Stimulated activated naive CD4-positive, alpha-beta T cell (primary cell): ENCODE results near the gene OCA2.

Source experiments
- DNase-seq, 6 experiments: peaks; one replicate each; lab custom pipeline; 2025; lab: John Stamatoyannopoulos, UW

The OCA2 gene

DNA sequence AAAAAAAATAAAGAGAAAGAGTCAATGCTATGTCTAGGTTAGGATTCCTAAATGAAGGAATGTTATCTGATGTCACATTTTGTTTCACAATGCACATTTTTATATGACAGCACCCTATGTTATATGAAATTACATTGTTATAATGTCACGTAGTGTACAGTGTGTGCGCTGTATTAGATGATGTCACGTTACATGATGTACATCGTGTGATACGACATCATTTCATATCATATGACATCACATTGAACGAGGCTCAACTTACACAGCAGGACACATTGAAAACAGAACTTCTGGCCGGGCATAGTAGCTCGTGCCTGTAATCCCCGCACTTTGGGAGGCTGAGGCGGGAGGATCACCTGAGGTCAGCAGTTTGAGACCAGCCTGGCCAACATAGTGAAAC is 150.0 kb downstream of the OCA2 start:
- no peak for DNase-seq

GRCh38 chr15:27939246-27939645 is 159.9 kb downstream of the OCA2 start:
- DNase-seq, result no peak

GRCh38 chr15:27937851-27938250 is 161.3 kb downstream of the OCA2 start:
- no peak for DNase-seq

DNA sequence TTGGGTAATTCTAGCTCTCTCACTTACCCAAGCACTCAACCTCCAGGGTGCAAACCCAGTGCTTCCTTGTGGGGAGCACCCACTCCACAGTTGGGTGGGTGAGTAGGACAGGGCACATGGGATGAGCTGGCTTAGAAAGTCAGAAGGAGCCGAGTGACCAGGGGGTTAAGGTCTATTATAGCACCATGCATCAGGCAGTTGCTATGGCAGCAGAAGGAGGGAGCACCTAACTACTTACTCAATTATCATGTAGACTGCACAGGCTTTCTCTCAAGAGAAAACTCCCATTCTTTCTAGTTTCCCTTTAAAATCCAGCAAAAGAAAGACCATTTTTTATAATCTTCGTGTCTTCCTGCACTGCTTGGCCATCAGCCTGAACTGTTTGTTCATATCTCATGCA is 163.0 kb downstream of the OCA2 start:
- DNase-seq, result no peak

DNA sequence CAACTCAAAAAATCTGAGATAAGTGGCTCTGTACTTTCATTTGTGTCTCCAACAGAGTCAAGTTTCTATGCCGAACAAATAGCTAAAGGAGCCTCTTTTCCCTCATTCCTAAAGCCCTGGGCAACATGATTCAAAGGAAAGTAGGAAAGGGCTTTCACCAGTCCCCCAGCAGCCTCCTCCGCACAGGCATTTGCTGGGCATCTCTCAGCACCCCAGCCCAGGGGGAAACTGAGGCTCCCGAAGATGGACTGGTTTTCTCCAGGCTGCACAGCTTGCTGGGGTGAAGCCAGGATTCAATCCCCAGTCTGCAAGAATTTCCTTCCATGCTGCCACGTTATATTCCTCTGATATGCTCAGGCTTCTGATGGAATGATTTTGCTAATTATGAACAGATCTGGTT is 163.8 kb downstream of the OCA2 start:
- DNase-seq, result no peak

DNA sequence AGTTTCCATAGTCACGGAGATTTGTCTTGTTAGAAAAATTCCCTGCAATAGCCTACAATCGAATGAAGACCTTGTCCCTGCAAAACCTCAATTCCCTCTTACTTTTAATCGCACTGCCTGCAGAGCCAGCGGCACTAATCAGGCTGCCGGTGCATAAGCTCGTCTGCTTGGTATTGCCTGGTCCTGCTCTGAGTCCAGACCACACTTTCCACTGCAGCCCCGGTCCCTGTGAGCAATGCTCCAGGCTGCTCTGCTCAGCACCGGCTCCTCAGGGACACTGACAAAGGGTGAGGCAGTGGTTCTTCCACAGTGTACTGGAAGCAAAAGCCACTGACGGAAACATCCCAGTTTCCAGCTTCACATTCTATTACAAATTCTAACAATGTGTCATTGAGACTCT is 164.3 kb downstream of the OCA2 start:
- no peak for DNase-seq

GRCh38 chr15:27933562-27933961 is 165.6 kb downstream of the OCA2 start:
- no peak for DNase-seq

DNA sequence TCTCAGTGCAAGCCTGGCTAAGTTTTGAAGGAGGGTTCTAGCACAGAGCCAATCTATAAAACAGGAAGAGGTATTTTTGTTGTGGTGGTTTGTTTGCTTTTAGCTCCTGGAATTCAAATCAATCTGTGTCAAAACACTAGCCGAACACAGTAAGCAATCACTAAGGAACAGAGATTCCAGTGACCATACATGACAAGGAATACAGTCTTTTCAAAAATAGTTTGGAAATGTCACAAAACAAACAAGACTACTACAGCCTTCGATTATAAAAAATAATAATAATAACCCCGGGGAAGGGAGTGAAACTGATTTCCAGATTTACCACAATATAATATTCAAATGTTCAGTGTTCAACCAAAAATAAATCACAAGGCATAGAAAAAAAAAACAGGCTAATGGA is 166.5 kb downstream of the OCA2 start:
- no peak for DNase-seq

DNA sequence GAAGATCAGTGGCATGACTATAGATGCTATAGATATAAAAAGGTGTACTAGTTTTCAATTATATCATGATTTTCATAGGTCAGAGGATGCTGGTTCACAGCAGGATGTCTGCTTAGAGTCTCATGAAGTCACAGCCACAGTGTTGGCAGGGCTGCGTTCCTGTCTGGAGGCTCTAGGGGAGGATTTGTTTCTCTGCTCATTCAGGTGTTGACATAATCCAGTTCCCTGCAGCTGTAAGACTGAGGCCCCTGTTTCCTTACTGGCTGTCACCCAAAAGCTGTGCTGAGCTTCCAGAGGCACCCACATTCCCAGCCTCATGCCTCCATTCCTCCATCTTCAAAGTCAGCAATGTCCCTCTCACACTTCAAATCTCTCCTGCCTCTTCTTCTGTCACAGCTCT is 170.7 kb downstream of the OCA2 start:
- no peak for DNase-seq

GRCh38 chr15:27912283-27912682 is 186.8 kb downstream of the OCA2 start:
- DNase-seq, result no peak

GRCh38 chr15:27906802-27907201 is 192.3 kb downstream of the OCA2 start:
- no peak for DNase-seq

DNA sequence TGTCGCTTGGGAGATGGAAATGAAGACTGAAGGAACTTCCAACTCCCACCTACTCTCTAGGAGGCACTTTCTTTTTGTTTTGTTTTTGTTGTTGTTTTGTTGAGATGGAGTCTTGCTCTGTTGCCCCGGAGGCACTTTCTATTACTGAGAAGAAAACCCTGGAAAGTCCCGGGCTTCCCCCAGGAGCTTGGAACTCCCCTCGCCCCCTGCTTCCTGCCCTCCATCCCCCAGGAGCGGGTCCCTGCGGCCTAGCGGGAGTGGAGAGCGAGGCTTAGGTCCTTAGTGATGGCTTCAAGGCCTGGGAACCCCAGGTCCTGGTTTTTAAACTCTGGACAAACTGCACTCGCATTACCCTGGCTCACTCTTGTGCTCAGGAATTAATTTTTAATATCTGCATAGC is 195.7 kb downstream of the OCA2 start:
- no peak for DNase-seq

DNA sequence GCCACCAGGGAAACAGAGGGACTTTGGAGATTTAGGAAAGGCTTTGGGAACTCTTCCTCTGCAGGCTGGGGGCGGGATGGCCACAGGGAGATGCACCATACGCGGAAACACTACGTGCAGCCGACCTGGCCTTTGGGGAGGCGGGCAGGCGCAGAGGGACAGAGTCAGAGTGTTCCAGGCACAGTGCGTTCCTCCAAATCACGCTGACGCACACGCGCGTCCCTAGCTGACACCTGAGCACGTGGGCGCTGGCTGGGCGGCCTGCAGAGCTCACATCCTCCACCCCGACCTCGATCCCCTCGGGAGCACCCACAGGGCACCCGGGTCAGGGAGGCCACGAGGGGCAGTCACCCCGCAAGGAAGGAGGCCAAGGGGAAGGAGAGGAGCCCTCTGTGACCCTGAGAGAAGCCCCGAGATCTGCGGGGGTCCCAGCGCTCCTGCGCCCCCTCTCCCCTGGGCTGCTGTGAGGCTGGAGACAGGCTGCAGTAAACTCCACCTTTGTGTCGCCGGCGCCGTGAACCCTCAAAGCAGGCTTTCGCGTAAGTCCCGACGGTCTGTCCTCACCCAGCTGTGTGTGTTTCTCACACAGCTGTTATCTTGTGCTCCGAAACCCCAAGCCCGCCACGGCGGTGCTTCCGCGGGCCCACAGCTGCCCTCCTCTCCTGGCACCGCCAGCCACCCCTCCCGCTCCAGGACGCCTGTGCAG is 196.3 kb downstream of the OCA2 start:
- no peak for DNase-seq

DNA sequence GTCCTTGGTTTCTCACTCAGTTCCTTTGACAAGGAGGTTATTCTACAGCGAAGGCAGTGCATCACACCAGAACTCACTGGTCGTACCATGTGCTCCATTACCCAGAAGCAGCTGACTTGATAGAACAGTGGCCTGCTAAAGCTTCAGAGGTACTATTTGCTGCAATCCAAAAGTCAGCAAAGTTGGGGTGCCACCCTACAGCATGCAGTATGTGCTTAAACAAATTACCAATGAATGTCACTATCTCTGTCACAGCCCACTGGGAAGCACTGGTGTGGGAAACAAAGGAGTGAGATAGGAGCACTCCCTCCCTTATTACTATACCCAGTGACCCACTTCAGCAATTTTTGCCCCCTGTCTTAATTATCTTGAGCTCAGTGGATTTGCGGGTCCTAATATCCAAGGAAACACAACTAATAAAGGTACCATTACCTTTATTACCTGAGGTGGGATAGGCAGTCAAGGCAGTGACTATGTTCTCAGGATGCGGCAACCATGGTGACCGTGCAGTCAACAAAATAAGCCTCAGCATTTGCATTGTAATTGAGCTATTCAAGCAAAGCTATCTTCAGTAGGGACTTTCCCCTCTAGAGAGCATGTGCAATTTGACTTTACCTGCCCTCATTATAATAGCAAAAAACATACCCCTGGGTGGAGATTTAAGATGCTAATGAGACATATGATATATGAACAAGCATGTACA is 199.4 kb downstream of the OCA2 start:
- no peak for DNase-seq

GRCh38 chr15:27897481-27897880 is 201.6 kb downstream of the OCA2 start:
- DNase-seq, result no peak

DNA sequence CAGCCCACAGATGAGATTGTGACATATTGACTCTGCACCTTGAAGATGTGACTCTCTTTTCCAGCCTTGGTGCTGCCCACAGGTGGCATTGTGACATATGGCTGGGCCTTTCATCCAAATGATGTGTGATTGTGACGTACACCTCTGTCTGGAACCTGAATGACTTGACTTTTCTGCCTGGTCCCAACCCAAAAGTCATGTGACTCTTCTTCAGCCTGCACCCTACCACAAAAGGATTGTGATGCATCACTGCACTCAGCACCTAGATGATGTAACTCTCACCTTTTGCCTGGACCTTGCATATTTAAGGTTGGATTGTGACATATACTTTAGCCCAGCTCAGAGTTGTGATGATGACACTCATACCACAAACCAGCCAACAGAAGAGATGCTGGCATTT is 204.5 kb downstream of the OCA2 start:
- DNase-seq, result no peak

DNA sequence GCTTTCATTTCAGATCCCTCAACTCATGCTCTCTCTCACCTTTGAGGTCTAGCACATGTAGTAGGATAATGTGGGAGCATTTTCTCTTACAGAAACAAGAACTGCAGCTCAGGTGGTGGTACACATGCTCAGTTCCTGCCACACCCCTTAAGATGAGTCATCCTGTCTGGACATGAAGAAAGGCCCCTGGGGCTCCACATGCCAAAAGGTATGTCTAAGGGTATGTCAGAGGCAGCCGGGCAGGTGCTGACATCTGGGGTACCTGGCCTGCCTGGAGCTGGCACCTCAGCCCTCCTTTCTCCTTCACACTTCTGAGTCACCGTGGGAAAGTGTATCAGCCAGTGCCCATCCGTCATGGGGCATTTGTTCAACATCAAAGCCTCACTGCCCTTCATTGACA is 209.9 kb downstream of the OCA2 start:
- no peak for DNase-seq

GRCh38 chr15:27885201-27885600 is 213.9 kb downstream of the OCA2 start:
- no peak for DNase-seq

DNA sequence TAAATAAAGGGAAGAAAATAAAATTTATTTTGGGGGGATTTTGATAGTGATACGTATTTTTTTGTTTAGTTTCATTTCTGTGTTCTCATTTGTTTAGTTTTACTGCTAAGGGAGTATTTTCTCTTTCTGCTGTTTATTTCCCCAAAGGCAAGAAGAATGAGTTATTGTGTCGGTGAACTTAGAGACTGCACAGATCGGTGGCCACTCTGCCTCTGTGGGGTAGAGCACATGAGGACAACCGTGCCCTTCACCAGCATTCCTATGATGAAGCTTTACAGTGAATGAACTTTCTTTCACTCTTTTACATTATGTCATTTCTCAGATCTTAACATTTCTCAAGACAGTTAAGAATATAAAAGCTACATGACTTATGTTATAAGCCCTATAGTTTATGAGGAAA is 214.4 kb downstream of the OCA2 start:
- DNase-seq, result no peak

GRCh38 chr15:27878841-27879240 is 220.3 kb downstream of the OCA2 start:
- no peak for DNase-seq

DNA sequence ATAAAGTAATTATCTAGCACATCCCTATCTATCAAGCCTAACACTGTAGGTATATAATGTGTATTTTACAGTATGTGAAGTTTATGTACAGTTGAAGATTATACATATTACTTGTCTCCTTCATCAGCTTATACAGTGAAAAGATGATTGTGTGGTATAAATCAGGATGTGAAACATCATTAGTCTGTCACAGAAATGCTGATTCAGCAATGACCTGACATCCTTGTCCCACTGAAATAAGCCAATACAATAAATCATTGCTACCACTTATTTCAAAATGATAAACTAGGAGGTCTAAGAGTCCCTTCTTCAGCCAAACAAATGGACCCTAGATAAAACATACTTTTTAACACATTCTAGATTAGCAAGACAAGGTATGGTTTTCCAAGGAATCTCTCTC is 225.3 kb downstream of the OCA2 start:
- DNase-seq, result no peak

GRCh38 chr15:27873039-27873438 is 226.1 kb downstream of the OCA2 start:
- no peak for DNase-seq

- no peak for DNase-seq
These were observed 226.8 kb downstream of the OCA2 start for GRCh38 chr15:27872355-27872754.

DNA sequence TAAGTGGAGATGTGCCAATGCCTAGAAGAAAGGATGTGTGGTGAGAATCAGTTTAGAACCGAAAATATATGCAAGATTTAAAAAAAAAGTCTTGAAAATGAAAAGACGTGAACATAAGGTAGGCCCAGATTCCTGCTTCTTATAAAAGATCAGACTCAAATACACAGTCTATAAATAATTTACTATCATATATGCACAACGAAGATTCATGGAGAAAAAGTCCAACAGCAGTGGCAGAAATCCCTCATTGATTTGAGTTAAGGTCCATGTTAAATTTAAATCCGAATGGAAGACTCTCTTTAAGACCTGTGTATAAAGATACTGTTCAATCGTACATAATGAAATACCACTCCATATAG is 227.2 kb downstream of the OCA2 start:
- DNase-seq, result no peak
